MM.1S (cell line): ENCODE measurements around the gene EBF3.

ENCODE experiments used
- DNase-seq: peaks from one replicate; pipeline ENCODE4 v3.0.0-alpha.2; 2015
- H2AFZ ChIP-seq: fragments of 300-600 bp; sonication (generic); 2 replicates; pipeline ENCODE4 v1.6.0; 2016; ENCODE audit warnings: antibody characterized with exemption, low read length
- H3F3A ChIP-seq: fragments of 300-600 bp; sonication (generic); 2 replicates; pipeline ENCODE4 v1.6.1; 2016; ENCODE audit warnings: mild to moderate bottlenecking, antibody characterized with exemption, low read length, moderate library complexity, mixed read lengths; ENCODE audit not compliant: insufficient read depth
- H3K27ac ChIP-seq: fragments of 300-600 bp; sonication (generic); 2 replicates; pipeline ENCODE4 v1.5.1; 2016; ENCODE audit warnings: mild to moderate bottlenecking, low read length
- H3K27me3 ChIP-seq: fragments of 300-600 bp; sonication (generic); replicated peaks from 2 replicates; pipeline ENCODE4 v1.6.0; 2016; ENCODE audit warnings: low read length; ENCODE audit not compliant: insufficient read depth
- H3K36me3 ChIP-seq: fragments of 300-600 bp; sonication (generic); replicated peaks from 2 replicates; pipeline ENCODE4 v1.6.1; 2016; ENCODE audit warnings: mild to moderate bottlenecking, low read length, mixed read lengths; ENCODE audit not compliant: insufficient read depth
- H3K4me1 ChIP-seq: fragments of 300-600 bp; sonication (generic); 2 replicates; pipeline ENCODE4 v1.6.1; 2016; ENCODE audit warnings: low read length, mixed read lengths
- H3K4me2 ChIP-seq: fragments of 300-600 bp; sonication (generic); 2 replicates; pipeline ENCODE4 v1.6.0; 2016; ENCODE audit warnings: low read depth, low read length
- H3K4me3 ChIP-seq: fragments of 300-600 bp; sonication (generic); 2 replicates; pipeline ENCODE4 v1.5.1; 2016; ENCODE audit warnings: low read length, mixed read lengths
- H3K79me2 ChIP-seq: fragments of 300-600 bp; sonication (generic); 2 replicates; pipeline ENCODE4 v1.6.1; 2016; ENCODE audit warnings: mixed run types, low read length, mixed read lengths
- H3K9ac ChIP-seq: fragments of 300-600 bp; sonication (generic); 2 replicates; pipeline ENCODE4 v1.6.1; 2016; ENCODE audit warnings: low read length, mixed read lengths
- H3K9me2 ChIP-seq: fragments of 300-600 bp; sonication (generic); replicated peaks from 2 replicates; pipeline ENCODE4 v1.6.1; 2016; ENCODE audit warnings: mild to moderate bottlenecking, low read length, mixed read lengths; ENCODE audit not compliant: insufficient read depth
- H3K9me3 ChIP-seq: fragments of 300-600 bp; sonication (generic); replicated peaks from 2 replicates; pipeline ENCODE4 v1.6.1; 2016; ENCODE audit warnings: mild to moderate bottlenecking, low read length, mixed read lengths; ENCODE audit not compliant: insufficient read depth
- H4K20me1 ChIP-seq: fragments of 300-600 bp; sonication (generic); 2 replicates; pipeline ENCODE4 v1.6.1; 2016; ENCODE audit warnings: mild to moderate bottlenecking, low read length, moderate library complexity, mixed read lengths; ENCODE audit not compliant: insufficient read depth
- EZH2 ChIP-seq: fragments of 300-600 bp; sonication (generic); optimal IDR thresholded peaks from 2 replicates; pipeline ENCODE3; 2017; ENCODE audit warnings: low read depth, mild to moderate bottlenecking, antibody characterized with exemption, low read length, mixed read lengths
- EZH2phosphoT487 ChIP-seq: fragments of 300-600 bp; sonication (generic); IDR thresholded peaks from 2 replicates; pipeline ENCODE4 v1.6.1; 2018; ENCODE audit warnings: antibody characterized with exemption, low read length
- TF ChIP-seq, protein P1 (sequence below): fragments of 300-600 bp; sonication (generic); IDR thresholded peaks from 2 replicates; pipeline ENCODE4 v1.5.1; 2016; ENCODE audit warnings: antibody characterized with exemption, low read length, mixed read lengths

The EBF3 gene

GRCh38 chr10:129870474-129870757 lies 93.7 kb downstream of the EBF3 start:
- TF ChIP-seq EZH2phosphoT487 (no peak), EZH2 (no peak)
- TF ChIP-seq, protein P1, sequence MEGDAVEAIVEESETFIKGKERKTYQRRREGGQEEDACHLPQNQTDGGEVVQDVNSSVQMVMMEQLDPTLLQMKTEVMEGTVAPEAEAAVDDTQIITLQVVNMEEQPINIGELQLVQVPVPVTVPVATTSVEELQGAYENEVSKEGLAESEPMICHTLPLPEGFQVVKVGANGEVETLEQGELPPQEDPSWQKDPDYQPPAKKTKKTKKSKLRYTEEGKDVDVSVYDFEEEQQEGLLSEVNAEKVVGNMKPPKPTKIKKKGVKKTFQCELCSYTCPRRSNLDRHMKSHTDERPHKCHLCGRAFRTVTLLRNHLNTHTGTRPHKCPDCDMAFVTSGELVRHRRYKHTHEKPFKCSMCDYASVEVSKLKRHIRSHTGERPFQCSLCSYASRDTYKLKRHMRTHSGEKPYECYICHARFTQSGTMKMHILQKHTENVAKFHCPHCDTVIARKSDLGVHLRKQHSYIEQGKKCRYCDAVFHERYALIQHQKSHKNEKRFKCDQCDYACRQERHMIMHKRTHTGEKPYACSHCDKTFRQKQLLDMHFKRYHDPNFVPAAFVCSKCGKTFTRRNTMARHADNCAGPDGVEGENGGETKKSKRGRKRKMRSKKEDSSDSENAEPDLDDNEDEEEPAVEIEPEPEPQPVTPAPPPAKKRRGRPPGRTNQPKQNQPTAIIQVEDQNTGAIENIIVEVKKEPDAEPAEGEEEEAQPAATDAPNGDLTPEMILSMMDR, result no peak
- no peaks in the 10 kb centered on the region for H4K20me1 ChIP-seq
- H3K36me3 ChIP-seq, result no peaks in the 10 kb centered on the region
- no peak overlapping the region for H3K9ac ChIP-seq
- H2AFZ ChIP-seq, result no peak overlapping the region
- H3K4me1 ChIP-seq, result no peaks in the 10 kb centered on the region
- DNase-seq, result no peak
- no peaks in the 10 kb centered on the region for H3K9me2 ChIP-seq
- no peaks in the 10 kb centered on the region for H3K27me3 ChIP-seq
- H3K9me3 ChIP-seq, result no peaks in the 10 kb centered on the region
- no peaks in the 10 kb centered on the region for H3K79me2 ChIP-seq
- no peak overlapping the region for H3K27ac ChIP-seq
- no peak overlapping the region for H3K4me3 ChIP-seq
- H3K4me2 ChIP-seq, result no peak overlapping the region
- H3F3A ChIP-seq, result no peaks in the 10 kb centered on the region

- Histone ChIP-seq H3F3A (no peaks in the 10 kb centered on the region), H3K9me2 (no peaks in the 10 kb centered on the region), H3K9me3 (no peaks in the 10 kb centered on the region), H3K4me3 (no peak overlapping the region), H2AFZ (no peak overlapping the region), H3K36me3 (no peaks in the 10 kb centered on the region), H3K4me1 (no peaks in the 10 kb centered on the region), H3K4me2 (no peak overlapping the region), H3K27me3 (no peaks in the 10 kb centered on the region), H4K20me1 (no peaks in the 10 kb centered on the region), H3K79me2 (no peaks in the 10 kb centered on the region), H3K27ac (no peak overlapping the region), H3K9ac (no peak overlapping the region)
- DNase-seq, result no peak
- TF ChIP-seq, protein P1, result no peak
- TF ChIP-seq EZH2phosphoT487, result no peak
- no peak for TF ChIP-seq EZH2
Measured at GRCh38 chr10:129869596-129870473, 94.2 kb downstream of the EBF3 start.

- no peak for DNase-seq
- H3K4me2 ChIP-seq, result no peak overlapping the region
- no peaks in the 10 kb centered on the region for H3K9me3 ChIP-seq
- H3K4me3 ChIP-seq, result no peak overlapping the region
- H3K9ac ChIP-seq, result no peak overlapping the region
- no peaks in the 10 kb centered on the region for H3K4me1 ChIP-seq
- H4K20me1 ChIP-seq, result no peaks in the 10 kb centered on the region
- no peaks in the 10 kb centered on the region for H3K79me2 ChIP-seq
- H3K9me2 ChIP-seq, result no peaks in the 10 kb centered on the region
- H3K27me3 ChIP-seq, result no peaks in the 10 kb centered on the region
- TF ChIP-seq, protein P1, result no peak
- no peak for TF ChIP-seq EZH2phosphoT487
- no peak for TF ChIP-seq EZH2
- no peak overlapping the region for H3K27ac ChIP-seq
- H3K36me3 ChIP-seq, result no peaks in the 10 kb centered on the region
- H3F3A ChIP-seq, result no peaks in the 10 kb centered on the region
- H2AFZ ChIP-seq, result no peak overlapping the region
Measured at GRCh38 chr10:129868449-129869035, 95.5 kb downstream of the EBF3 start.
